Measurements from ENCODE around the gene PEG3.

GRCh38 chr19:56819166-56819565 is 21.4 kb downstream of the PEG3 start:
- TF ChIP-seq, protein P1, sequence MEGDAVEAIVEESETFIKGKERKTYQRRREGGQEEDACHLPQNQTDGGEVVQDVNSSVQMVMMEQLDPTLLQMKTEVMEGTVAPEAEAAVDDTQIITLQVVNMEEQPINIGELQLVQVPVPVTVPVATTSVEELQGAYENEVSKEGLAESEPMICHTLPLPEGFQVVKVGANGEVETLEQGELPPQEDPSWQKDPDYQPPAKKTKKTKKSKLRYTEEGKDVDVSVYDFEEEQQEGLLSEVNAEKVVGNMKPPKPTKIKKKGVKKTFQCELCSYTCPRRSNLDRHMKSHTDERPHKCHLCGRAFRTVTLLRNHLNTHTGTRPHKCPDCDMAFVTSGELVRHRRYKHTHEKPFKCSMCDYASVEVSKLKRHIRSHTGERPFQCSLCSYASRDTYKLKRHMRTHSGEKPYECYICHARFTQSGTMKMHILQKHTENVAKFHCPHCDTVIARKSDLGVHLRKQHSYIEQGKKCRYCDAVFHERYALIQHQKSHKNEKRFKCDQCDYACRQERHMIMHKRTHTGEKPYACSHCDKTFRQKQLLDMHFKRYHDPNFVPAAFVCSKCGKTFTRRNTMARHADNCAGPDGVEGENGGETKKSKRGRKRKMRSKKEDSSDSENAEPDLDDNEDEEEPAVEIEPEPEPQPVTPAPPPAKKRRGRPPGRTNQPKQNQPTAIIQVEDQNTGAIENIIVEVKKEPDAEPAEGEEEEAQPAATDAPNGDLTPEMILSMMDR (IDR thresholded peaks at IDR 0.05 in 2 of 3, conservative IDR thresholded peaks at IDR 0.05 in 1 of 3; ENCODE audit: control insufficient read depth in 2 of 3, extremely low read depth in 1 of 3, insufficient read depth in 1 of 3, low read depth in 3 of 3, low read length in 3 of 3) = no peak
- TF ChIP-seq ATF3 (IDR thresholded peaks at IDR 0.05; ENCODE audit: borderline replicate concordance, extremely low read depth, low read depth, low read length) = no peak
- no peak for TF ChIP-seq EP300 (IDR thresholded peaks at IDR 0.05; ENCODE audit: borderline replicate concordance in 1 of 2, control insufficient read depth in 1 of 2, low read depth in 2 of 2, low read length in 2 of 2)
- TF ChIP-seq REST (IDR thresholded peaks at IDR 0.05; ENCODE audit: low read depth, low read length) = no peak
- no peak for TF ChIP-seq STAT3 (IDR thresholded peaks at IDR 0.05; ENCODE audit: low read depth, low read length)
- no peak for TF ChIP-seq STAT1 (conservative IDR thresholded peaks at IDR 0.05)
- TF ChIP-seq FOXM1 (IDR thresholded peaks at IDR 0.05; ENCODE audit: low read depth, low read length) = no peak
- no peak for TF ChIP-seq SPI1 (IDR thresholded peaks at IDR 0.05; ENCODE audit: borderline replicate concordance, insufficient read depth, low read depth, low read length)
- TF ChIP-seq, protein P2, sequence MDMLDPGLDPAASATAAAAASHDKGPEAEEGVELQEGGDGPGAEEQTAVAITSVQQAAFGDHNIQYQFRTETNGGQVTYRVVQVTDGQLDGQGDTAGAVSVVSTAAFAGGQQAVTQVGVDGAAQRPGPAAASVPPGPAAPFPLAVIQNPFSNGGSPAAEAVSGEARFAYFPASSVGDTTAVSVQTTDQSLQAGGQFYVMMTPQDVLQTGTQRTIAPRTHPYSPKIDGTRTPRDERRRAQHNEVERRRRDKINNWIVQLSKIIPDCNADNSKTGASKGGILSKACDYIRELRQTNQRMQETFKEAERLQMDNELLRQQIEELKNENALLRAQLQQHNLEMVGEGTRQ (IDR thresholded peaks at IDR 0.05; ENCODE audit: borderline replicate concordance, low read depth, low read length) = no peak
- TF ChIP-seq, protein P3, sequence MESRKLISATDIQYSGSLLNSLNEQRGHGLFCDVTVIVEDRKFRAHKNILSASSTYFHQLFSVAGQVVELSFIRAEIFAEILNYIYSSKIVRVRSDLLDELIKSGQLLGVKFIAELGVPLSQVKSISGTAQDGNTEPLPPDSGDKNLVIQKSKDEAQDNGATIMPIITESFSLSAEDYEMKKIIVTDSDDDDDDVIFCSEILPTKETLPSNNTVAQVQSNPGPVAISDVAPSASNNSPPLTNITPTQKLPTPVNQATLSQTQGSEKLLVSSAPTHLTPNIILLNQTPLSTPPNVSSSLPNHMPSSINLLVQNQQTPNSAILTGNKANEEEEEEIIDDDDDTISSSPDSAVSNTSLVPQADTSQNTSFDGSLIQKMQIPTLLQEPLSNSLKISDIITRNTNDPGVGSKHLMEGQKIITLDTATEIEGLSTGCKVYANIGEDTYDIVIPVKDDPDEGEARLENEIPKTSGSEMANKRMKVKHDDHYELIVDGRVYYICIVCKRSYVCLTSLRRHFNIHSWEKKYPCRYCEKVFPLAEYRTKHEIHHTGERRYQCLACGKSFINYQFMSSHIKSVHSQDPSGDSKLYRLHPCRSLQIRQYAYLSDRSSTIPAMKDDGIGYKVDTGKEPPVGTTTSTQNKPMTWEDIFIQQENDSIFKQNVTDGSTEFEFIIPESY (IDR thresholded peaks at IDR 0.05) = no peak
- TF ChIP-seq FOS (IDR thresholded peaks at IDR 0.05; ENCODE audit: borderline replicate concordance, extremely low read depth, insufficient read length) = no peak
- no peak for TF ChIP-seq TARDBP (IDR thresholded peaks at IDR 0.05; ENCODE audit: borderline replicate concordance)
- TF ChIP-seq SREBF2 (IDR thresholded peaks at IDR 0.05; ENCODE audit: low read length) = no peak
- TF ChIP-seq, protein P4, sequence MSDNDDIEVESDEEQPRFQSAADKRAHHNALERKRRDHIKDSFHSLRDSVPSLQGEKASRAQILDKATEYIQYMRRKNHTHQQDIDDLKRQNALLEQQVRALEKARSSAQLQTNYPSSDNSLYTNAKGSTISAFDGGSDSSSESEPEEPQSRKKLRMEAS (IDR thresholded peaks at IDR 0.05; ENCODE audit: low read depth, low read length) = no peak
